Endometrium (tissue), 2 donors: ENCODE measurements around the gene RNF34.
"Not testable (repeated sequence)": the region's sequence is repeated elsewhere in the genome, so short reads cannot be mapped to it uniquely, and the experiment has no call there.

Experiments
- FAIRE-seq: peaks from 2 replicates; lab custom pipeline; 2012; peaks lifted over from hg19 to GRCh38; lab: Jason Lieb, UNC
- donor health status: control.
- donor health status: control.

Gene RNF34

GRCh38 chr12:121399391-121400331 lies at the start of gene RNF34:
Gene RNF34 (plus strand): TSS chr12:121400118. CDS start chr12:121400213, 95 bp downstream.
- peak; percentile 96 for FAIRE-seq

- FAIRE-seq = peak; percentile 90
Measured at GRCh38 chr12:121351820-121352681, 47.9 kb upstream of the RNF34 start, which contains the start of gene ANAPC5. Gene ANAPC5 (minus strand): TSS chr12:121352411. CDS start chr12:121352340, 71 bp downstream.

- no peak for FAIRE-seq
Measured at GRCh38 chr12:121352682-121353018, 47.3 kb upstream of the RNF34 start.

GRCh38 chr12:121355818-121356217 lies 44.1 kb upstream of the RNF34 start:
- no peak for FAIRE-seq

- FAIRE-seq = no peak
Measured at GRCh38 chr12:121356657-121357056, 43.3 kb upstream of the RNF34 start.

- FAIRE-seq = no peak
Measured at GRCh38 chr12:121357331-121357730, 42.6 kb upstream of the RNF34 start.

- no peak for FAIRE-seq
Measured at GRCh38 chr12:121358073-121358472, 41.8 kb upstream of the RNF34 start.

GRCh38 chr12:121364683-121365121 lies 35.2 kb upstream of the RNF34 start:
- FAIRE-seq = no peak

- no peak for FAIRE-seq
Measured at GRCh38 chr12:121365416-121366062, 34.4 kb upstream of the RNF34 start.

GRCh38 chr12:121366063-121366459 lies 33.9 kb upstream of the RNF34 start:
- FAIRE-seq = no peak

- no peak for FAIRE-seq
Measured at GRCh38 chr12:121371404-121371803, 28.5 kb upstream of the RNF34 start.

GRCh38 chr12:121373755-121374154 lies 26.2 kb upstream of the RNF34 start:
- no peak for FAIRE-seq

GRCh38 chr12:121374336-121374735 lies 25.6 kb upstream of the RNF34 start:
- FAIRE-seq = not testable (repeated sequence)

- FAIRE-seq = not testable (repeated sequence)
Measured at GRCh38 chr12:121374945-121375584, 24.9 kb upstream of the RNF34 start.

- FAIRE-seq = no peak
Measured at GRCh38 chr12:121376754-121377697, 22.9 kb upstream of the RNF34 start.

GRCh38 chr12:121378736-121379135 lies 21.2 kb upstream of the RNF34 start:
- no peak for FAIRE-seq

- FAIRE-seq = no peak
Measured at GRCh38 chr12:121379945-121380344, 20.0 kb upstream of the RNF34 start.

- FAIRE-seq = no peak
Measured at GRCh38 chr12:121383601-121384021, 16.3 kb upstream of the RNF34 start.

- not testable (repeated sequence) for FAIRE-seq
Measured at GRCh38 chr12:121384891-121385290, 15.0 kb upstream of the RNF34 start.

- FAIRE-seq = no peak
Measured at GRCh38 chr12:121388421-121388981, 11.4 kb upstream of the RNF34 start.
